SK-N-SH (cell line): ENCODE results near the gene DNAH1. TPM values are rescaled to one million over a fixed set of nuclear protein-coding genes. Genes with fewer than 3 reads are reported as not detected.

Experiments used
- CTCF ChIA-PET: fragments of 300-600, 350-600 bp; formaldehyde crosslinking; extraction: SDS; loops from one replicate; lab custom pipeline; 2021; lab: Yijun Ruan, JAX
- POLR2A ChIA-PET: fragments of 350-600 bp; sonication (Branson Sonifier 250); formaldehyde crosslinking; extraction: SDS; loops from one replicate; lab custom pipeline; 2020; ENCODE audit warnings: antibody characterized with exemption, inconsistent platforms; lab: Yijun Ruan, JAX
- DNase-seq: peaks from one replicate; pipeline ENCODE4 v3.0.0; 2012
- H2AFZ ChIP-seq: fragments of 200-600 bp; sonication (generic); 2 replicates; pipeline ENCODE4 v1.8.1; 2016; ENCODE audit warnings: antibody characterized with exemption, mild to moderate bottlenecking, low read depth
- H3F3A ChIP-seq: fragments of 200-600 bp; sonication (generic); replicated peaks from 2 replicates; pipeline ENCODE3; 2016; ENCODE audit warnings: antibody characterized with exemption, mild to moderate bottlenecking; ENCODE audit not compliant: insufficient read depth
- H3K27ac ChIP-seq, 2 experiments: fragments of 200-500 bp in 1 of 2; fragments of 200-600 bp in 1 of 2; sonication (Bioruptor generic) in 1 of 2; sonication (generic), shearing (Covaris generic) in 1 of 2; 2 replicates each; pipeline versions ENCODE4 v1.5.1 to v1.6.1; 2014 to 2016; ENCODE audit warnings: low read depth in 2 of 2, inconsistent platforms in 1 of 2, low read length in 1 of 2, mild to moderate bottlenecking in 1 of 2, mixed read lengths in 1 of 2
- H3K27me3 ChIP-seq: fragments of 200-600 bp; sonication (generic), shearing (Covaris generic); 2 replicates; pipeline ENCODE4 v1.6.1; 2016; ENCODE audit warnings: mixed run types; ENCODE audit not compliant: insufficient read depth
- H3K36me3 ChIP-seq, 2 experiments: fragments of 200-500 bp in 1 of 2; fragments of 200-600 bp in 1 of 2; sonication (Bioruptor generic) in 1 of 2; sonication (generic) in 1 of 2; replicated peaks in 1 of 2; 2 replicates each; pipeline versions ENCODE3 to v1.5.1; 2014 to 2016; ENCODE audit warnings: low read length in 1 of 2, mild to moderate bottlenecking in 1 of 2; ENCODE audit not compliant: insufficient read depth in 2 of 2, control insufficient read depth in 1 of 2
- H3K4me1 ChIP-seq, 2 experiments: fragments of 200-500 bp in 1 of 2; fragments of 200-600 bp in 1 of 2; sonication (Bioruptor generic) in 1 of 2; sonication (generic), shearing (Covaris generic) in 1 of 2; 2 replicates each; pipeline versions ENCODE4 v1.5.1 to v1.6.1; 2014 to 2016; ENCODE audit warnings: low read depth in 1 of 2, low read length in 1 of 2, mixed run types in 1 of 2; ENCODE audit not compliant: insufficient read depth in 2 of 2, control insufficient read depth in 1 of 2
- H3K4me2 ChIP-seq: fragments of 200-600 bp; sonication (generic), shearing (Covaris generic); 2 replicates; pipeline ENCODE4 v1.6.1; 2017; ENCODE audit warnings: mixed run types
- H3K4me3 ChIP-seq, 2 experiments: fragments of 200-500 bp in 1 of 2; fragments of 200-600 bp in 1 of 2; sonication (Bioruptor generic) in 1 of 2; sonication (generic), shearing (Covaris generic) in 1 of 2; 2 replicates each; pipeline versions ENCODE4 v1.5.1 to v1.8.1; 2014 to 2016; ENCODE audit warnings: low read depth in 2 of 2, inconsistent platforms in 1 of 2, low read length in 1 of 2, mild to moderate bottlenecking in 1 of 2, mixed read lengths in 1 of 2, moderate library complexity in 1 of 2
- H3K79me2 ChIP-seq: fragments of 200-600 bp; sonication (generic); 2 replicates; pipeline ENCODE4 v1.8.1; 2017; ENCODE audit warnings: mild to moderate bottlenecking; ENCODE audit not compliant: insufficient read depth
- H3K9ac ChIP-seq: fragments of 200-600 bp; sonication (generic); 2 replicates; pipeline ENCODE4 v1.6.1; 2017; ENCODE audit warnings: mixed run types
- H3K9me2 ChIP-seq: fragments of 200-600 bp; sonication (generic); 2 replicates; pipeline ENCODE4 v1.6.1; 2017; ENCODE audit warnings: mixed run types
- H3K9me3 ChIP-seq: fragments of 200-600 bp; sonication (generic); 2 replicates; pipeline ENCODE4 v1.6.1; 2017; ENCODE audit warnings: mixed run types, mild to moderate bottlenecking, moderate library complexity
- H4K20me1 ChIP-seq: fragments of 200-600 bp; sonication (generic); 2 replicates; pipeline ENCODE4 v1.6.1; 2017; ENCODE audit warnings: mild to moderate bottlenecking, mixed run types; ENCODE audit not compliant: insufficient read depth
- CHD2 ChIP-seq: fragments of 150-350 bp; IDR thresholded peaks from 2 replicates; pipeline ENCODE4 v1.6.1; 2018; ENCODE audit warnings: low read length; ENCODE audit not compliant: partially characterized antibody
- ELF1 ChIP-seq: IDR thresholded peaks from 2 replicates; pipeline ENCODE4 v1.4.0; 2012
- EP300 ChIP-seq, 2 experiments: IDR thresholded peaks; 2 replicates each; pipeline versions ENCODE4 v1.4.0 to v1.6.1; 2012; ENCODE audit warnings: borderline replicate concordance in 1 of 2, low read depth in 1 of 2, low read length in 1 of 2
- FOXJ3 ChIP-seq: sonication (generic); formaldehyde crosslinking; IDR thresholded peaks from 2 replicates; pipeline ENCODE4 v1.5.1; 2020; ENCODE audit warnings: mild to moderate bottlenecking, missing genetic modification reagents
- FOXM1 ChIP-seq: IDR thresholded peaks from 2 replicates; pipeline ENCODE4 v1.4.0; 2012; ENCODE audit warnings: low read depth, mild to moderate bottlenecking
- JUND ChIP-seq: IDR thresholded peaks from 2 replicates; pipeline ENCODE4 v1.4.0; 2012
- POLR2AphosphoS5 ChIP-seq: IDR thresholded peaks from 2 replicates; pipeline ENCODE4 v1.6.1; 2012; ENCODE audit warnings: low read depth, low read length
- RCOR1 ChIP-seq: fragments of 150-350 bp; IDR thresholded peaks from 2 replicates; pipeline ENCODE4 v1.6.1; 2017; ENCODE audit warnings: antibody characterized with exemption, low read length
- RXRA ChIP-seq: IDR thresholded peaks from 2 replicates; pipeline ENCODE4 v1.4.0; 2012; ENCODE audit warnings: low read depth, mild to moderate bottlenecking, borderline replicate concordance
- SIN3A ChIP-seq: IDR thresholded peaks from 2 replicates; pipeline ENCODE4 v1.6.1; 2012; ENCODE audit warnings: low read depth, mild to moderate bottlenecking, low read length, moderate library complexity, borderline replicate concordance
- SMC3 ChIP-seq: IDR thresholded peaks from 2 replicates; pipeline ENCODE4 v1.6.1; 2012; ENCODE audit warnings: low read depth, low read length, improper control_type of control experiment
- TCF12 ChIP-seq: IDR thresholded peaks from 2 replicates; pipeline ENCODE4 v1.4.0; 2012
- TEAD4 ChIP-seq: IDR thresholded peaks from 2 replicates; pipeline ENCODE4 v1.4.0; 2012; ENCODE audit warnings: mild to moderate bottlenecking, borderline replicate concordance; ENCODE audit not compliant: insufficient read depth
- YY1 ChIP-seq: IDR thresholded peaks from 2 replicates; pipeline ENCODE4 v1.4.0; 2012; ENCODE audit warnings: low read depth, mild to moderate bottlenecking
- WGBS: methylation state at CpG from one replicate; pipeline ENCODE4 v1.1.6; 2017; ENCODE audit warnings: low lambda C conversion rate; 5-methylcytosine and 5-hydroxymethylcytosine counted together
- polyA plus RNA-seq, 3 experiments: library from polyadenylated mRNA; depleted of rRNA; stranded (reverse); fragments of >200 nt; gene quantifications; 2 replicates each; pipeline ENCODE4 v1.2.3, GENCODE V29; 2012
- TF ChIP-seq, protein P1 (sequence below): IDR thresholded peaks from 2 replicates; pipeline ENCODE4 v1.4.0; 2012; ENCODE audit warnings: low read depth
- TF ChIP-seq, protein P2 (sequence below): IDR thresholded peaks from 2 replicates; pipeline ENCODE4 v1.4.0; 2012; ENCODE audit warnings: low read depth, borderline replicate concordance
- TF ChIP-seq, protein P3 (sequence below): fragments of 150-350 bp; IDR thresholded peaks from 2 replicates; pipeline ENCODE4 v1.6.1; 2016; ENCODE audit warnings: mild to moderate bottlenecking, low read depth, low read length
- TF ChIP-seq, protein P4 (sequence below): IDR thresholded peaks from 2 replicates; pipeline ENCODE4 v1.4.0; 2012; ENCODE audit warnings: low read depth, borderline replicate concordance
- TF ChIP-seq, protein P5 (sequence below): fragments of 200-600 bp; sonication (generic); IDR thresholded peaks from 2 replicates; pipeline ENCODE4 v1.6.1; 2017; ENCODE audit warnings: antibody characterized with exemption, mild to moderate bottlenecking, moderate library complexity

Gene DNAH1
- polyA plus RNA-seq, 1 of the 3 experiments (the other 2 are of a cell fraction): 5.1 TPM

DNA sequence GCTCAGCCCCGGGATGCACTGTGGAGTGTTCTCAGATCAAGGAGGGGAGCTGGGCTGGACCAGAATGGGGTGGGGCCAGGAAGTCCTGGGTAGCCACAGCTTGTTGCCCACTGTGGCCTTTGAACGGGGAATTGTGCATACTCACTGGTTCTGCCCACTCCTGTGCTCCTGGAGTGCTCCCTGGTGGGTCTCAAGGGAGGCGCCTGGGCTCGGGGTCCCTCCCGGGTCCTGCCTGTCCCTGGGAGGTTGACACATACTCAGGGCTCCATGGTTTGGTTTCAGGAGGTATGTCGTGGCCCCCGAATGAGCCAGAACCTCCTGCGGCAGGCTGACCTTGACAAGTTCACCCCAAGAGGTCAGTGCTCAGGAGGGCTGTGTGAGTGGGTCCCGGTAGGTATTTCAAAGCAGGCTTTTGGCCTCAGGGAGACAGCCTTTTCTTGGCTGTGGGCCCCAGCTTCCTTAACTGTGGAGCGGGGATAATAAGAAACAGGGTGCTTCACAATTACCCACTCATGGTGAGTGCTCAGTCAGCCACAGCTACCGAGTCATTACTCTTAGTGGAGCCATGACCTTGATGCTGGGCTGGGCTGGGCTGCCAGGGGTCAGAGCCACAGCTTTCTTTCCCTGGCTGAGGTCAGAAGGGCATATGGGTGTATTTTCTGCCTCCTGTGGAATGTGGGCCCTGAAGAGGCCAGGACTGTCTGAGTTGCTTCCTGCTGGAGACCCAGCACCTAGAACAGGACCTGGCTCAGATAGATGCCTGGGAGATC, 7.6 kb downstream of the DNAH1 start:
- no peak for DNase-seq
- Histone ChIP-seq H3K4me3 (no peak overlapping the region), H3K4me1 (peaks cover 0 to 21% of the 10 kb centered on the region in 2 experiments; a peak in 1 of 4 replicates), H3K9me2 (no peaks in the 10 kb centered on the region), H3K36me3 (no peaks in the 10 kb centered on the region), H4K20me1 (no peaks in the 10 kb centered on the region), H3K27ac (no peak overlapping the region; a peak in 1 of 4 replicates), H3K9ac (no peak overlapping the region), H3K27me3 (no peaks in the 10 kb centered on the region), H3F3A (no peaks in the 10 kb centered on the region)
- CTCF ChIA-PET: interaction anchor here (0.9 to 2.7 kb wide), 3 partner anchors 16 to 103 kb away, joined by 4 to 12 read pairs (median 10); no protein-coding TSS in a partner anchor
- POLR2A ChIA-PET: no interaction called here
- 88% methylated on average over 8 of the region's 11 CpGs for WGBS
- TF ChIP-seq, protein P1, sequence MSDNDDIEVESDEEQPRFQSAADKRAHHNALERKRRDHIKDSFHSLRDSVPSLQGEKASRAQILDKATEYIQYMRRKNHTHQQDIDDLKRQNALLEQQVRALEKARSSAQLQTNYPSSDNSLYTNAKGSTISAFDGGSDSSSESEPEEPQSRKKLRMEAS: no peak
- TF ChIP-seq FOXM1: no peak
- TF ChIP-seq SMC3: no peak
- no peak for TF ChIP-seq RCOR1
- no peak for TF ChIP-seq TEAD4
- TF ChIP-seq, protein P2, sequence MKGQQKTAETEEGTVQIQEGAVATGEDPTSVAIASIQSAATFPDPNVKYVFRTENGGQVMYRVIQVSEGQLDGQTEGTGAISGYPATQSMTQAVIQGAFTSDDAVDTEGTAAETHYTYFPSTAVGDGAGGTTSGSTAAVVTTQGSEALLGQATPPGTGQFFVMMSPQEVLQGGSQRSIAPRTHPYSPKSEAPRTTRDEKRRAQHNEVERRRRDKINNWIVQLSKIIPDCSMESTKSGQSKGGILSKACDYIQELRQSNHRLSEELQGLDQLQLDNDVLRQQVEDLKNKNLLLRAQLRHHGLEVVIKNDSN: no peak
- TF ChIP-seq SIN3A: no peak
- TF ChIP-seq, protein P3, sequence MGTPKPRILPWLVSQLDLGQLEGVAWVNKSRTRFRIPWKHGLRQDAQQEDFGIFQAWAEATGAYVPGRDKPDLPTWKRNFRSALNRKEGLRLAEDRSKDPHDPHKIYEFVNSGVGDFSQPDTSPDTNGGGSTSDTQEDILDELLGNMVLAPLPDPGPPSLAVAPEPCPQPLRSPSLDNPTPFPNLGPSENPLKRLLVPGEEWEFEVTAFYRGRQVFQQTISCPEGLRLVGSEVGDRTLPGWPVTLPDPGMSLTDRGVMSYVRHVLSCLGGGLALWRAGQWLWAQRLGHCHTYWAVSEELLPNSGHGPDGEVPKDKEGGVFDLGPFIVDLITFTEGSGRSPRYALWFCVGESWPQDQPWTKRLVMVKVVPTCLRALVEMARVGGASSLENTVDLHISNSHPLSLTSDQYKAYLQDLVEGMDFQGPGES: no peak
- TF ChIP-seq, all 33 proteins: peak for 0
- Histone ChIP-seq H3K4me2 (no peak overlapping the region), H3K79me2 (no peaks in the 10 kb centered on the region), H2AFZ (no peak overlapping the region), H3K9me3 (no peaks in the 10 kb centered on the region)

DNA sequence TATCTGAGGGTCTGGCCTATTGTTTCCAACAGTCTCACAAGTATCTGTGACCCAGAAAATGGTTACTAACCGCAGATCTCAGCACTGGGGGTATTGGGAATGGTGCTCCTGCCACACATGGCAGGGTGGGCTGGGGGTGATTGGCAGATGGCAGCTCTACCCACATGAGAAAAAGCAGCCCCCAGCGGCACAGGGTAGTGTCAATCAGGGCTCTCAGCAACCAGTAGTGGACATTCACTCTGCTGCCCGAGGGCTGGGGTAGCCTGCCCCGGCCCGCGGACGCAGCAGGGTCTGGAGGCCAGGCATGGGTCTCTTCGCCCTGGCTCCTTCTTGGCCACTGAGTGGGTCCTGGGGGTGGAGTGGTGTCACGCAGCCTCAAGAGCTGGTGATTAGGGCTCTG, 8.6 kb downstream of the DNAH1 start:
- CTCF ChIA-PET: interaction anchor here (2.7 to 7.7 kb wide), 2 partner anchors 14 to 33 kb away, joined by 12 to 81 read pairs; no protein-coding TSS in a partner anchor

More for the DNA sequence above, 8.6 kb downstream of the DNAH1 start:
- POLR2A ChIA-PET: no interaction called here
- Histone ChIP-seq H3K27ac (peak overlapping the region in 1 of 2 experiments; percentile 12; a peak in 1 of 4 replicates), H4K20me1 (no peaks in the 10 kb centered on the region), H3K9me2 (no peaks in the 10 kb centered on the region), H3K4me1 (peaks cover 0 to 21% of the 10 kb centered on the region in 2 experiments; a peak in 1 of 4 replicates), H3K4me2 (no peak overlapping the region), H3K9ac (no peak overlapping the region), H3F3A (no peaks in the 10 kb centered on the region), H3K9me3 (no peaks in the 10 kb centered on the region), H3K27me3 (no peaks in the 10 kb centered on the region), H3K79me2 (no peaks in the 10 kb centered on the region), H3K36me3 (no peaks in the 10 kb centered on the region), H3K4me3 (no peak overlapping the region), H2AFZ (no peak overlapping the region)
- no peak for DNase-seq
- TF ChIP-seq RCOR1 (no peak), YY1 (no peak), RXRA (no peak), FOXJ3 (CRISPR knock-in tag) (no peak), CHD2 (no peak), JUND (no peak), ELF1 (no peak), TCF12 (no peak), TEAD4 (no peak), POLR2AphosphoS5 (no peak), EP300 (IDR thresholded peaks at IDR 0.05; ENCODE audit: borderline replicate concordance in 1 of 2, low read depth in 1 of 2, low read length in 1 of 2) (no peak)
- TF ChIP-seq, protein P2: no peak
- TF ChIP-seq, protein P4, sequence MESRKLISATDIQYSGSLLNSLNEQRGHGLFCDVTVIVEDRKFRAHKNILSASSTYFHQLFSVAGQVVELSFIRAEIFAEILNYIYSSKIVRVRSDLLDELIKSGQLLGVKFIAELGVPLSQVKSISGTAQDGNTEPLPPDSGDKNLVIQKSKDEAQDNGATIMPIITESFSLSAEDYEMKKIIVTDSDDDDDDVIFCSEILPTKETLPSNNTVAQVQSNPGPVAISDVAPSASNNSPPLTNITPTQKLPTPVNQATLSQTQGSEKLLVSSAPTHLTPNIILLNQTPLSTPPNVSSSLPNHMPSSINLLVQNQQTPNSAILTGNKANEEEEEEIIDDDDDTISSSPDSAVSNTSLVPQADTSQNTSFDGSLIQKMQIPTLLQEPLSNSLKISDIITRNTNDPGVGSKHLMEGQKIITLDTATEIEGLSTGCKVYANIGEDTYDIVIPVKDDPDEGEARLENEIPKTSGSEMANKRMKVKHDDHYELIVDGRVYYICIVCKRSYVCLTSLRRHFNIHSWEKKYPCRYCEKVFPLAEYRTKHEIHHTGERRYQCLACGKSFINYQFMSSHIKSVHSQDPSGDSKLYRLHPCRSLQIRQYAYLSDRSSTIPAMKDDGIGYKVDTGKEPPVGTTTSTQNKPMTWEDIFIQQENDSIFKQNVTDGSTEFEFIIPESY: no peak
- TF ChIP-seq, protein P5, sequence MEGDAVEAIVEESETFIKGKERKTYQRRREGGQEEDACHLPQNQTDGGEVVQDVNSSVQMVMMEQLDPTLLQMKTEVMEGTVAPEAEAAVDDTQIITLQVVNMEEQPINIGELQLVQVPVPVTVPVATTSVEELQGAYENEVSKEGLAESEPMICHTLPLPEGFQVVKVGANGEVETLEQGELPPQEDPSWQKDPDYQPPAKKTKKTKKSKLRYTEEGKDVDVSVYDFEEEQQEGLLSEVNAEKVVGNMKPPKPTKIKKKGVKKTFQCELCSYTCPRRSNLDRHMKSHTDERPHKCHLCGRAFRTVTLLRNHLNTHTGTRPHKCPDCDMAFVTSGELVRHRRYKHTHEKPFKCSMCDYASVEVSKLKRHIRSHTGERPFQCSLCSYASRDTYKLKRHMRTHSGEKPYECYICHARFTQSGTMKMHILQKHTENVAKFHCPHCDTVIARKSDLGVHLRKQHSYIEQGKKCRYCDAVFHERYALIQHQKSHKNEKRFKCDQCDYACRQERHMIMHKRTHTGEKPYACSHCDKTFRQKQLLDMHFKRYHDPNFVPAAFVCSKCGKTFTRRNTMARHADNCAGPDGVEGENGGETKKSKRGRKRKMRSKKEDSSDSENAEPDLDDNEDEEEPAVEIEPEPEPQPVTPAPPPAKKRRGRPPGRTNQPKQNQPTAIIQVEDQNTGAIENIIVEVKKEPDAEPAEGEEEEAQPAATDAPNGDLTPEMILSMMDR: no peak
- 94% methylated on average over 6 of the region's 9 CpGs for WGBS
